HepG2 (cell line): ENCODE data around the gene RTN4RL2. TPM values are rescaled to one million over a fixed set of nuclear protein-coding genes. Genes with fewer than 3 reads are reported as not detected.

Experiments used
- ATAC-seq: fragments of 200-7000 bp; cut with Tn5 transposase; 3 replicates; pipeline ENCODE4 v1.9.1; 2020; ENCODE audit warnings: mild to moderate bottlenecking, moderate library complexity
- BruUV-seq: library from RNA; stranded (reverse); fragments of 400-500 nt; replicated peaks from 2 replicates; lab custom pipeline; 2021; lab: Mats Ljungman, UMichigan
- CTCF ChIA-PET: fragments of 300-600 bp; formaldehyde crosslinking; extraction: SDS; loops from one replicate; lab custom pipeline; 2021; ENCODE audit warnings: low total read pairs, inconsistent platforms, low intra/inter-chr PET ratio; lab: Yijun Ruan, JAX
- POLR2A ChIA-PET: fragments of 350-600 bp; sonication (Branson Sonifier 250); formaldehyde crosslinking; loops from one replicate; lab custom pipeline; 2020; ENCODE audit warnings: antibody characterized with exemption, inconsistent platforms; lab: Yijun Ruan, JAX
- DNase-seq: peaks from one replicate; pipeline ENCODE4 v3.0.0-alpha.2; 2015; ENCODE audit warnings: low spot score
- FAIRE-seq: peaks from 3 replicates; lab custom pipeline; 2011; peaks lifted over from hg19 to GRCh38; lab: Jason Lieb, UNC
- H2AFZ ChIP-seq: one replicate; pipeline ENCODE4 v1.6.1; 2011; ENCODE audit warnings: low read length, inconsistent platforms
- H3K27ac ChIP-seq: fragments of 300-600 bp; 3 replicates; pipeline ENCODE4 v1.8.0; 2011; ENCODE audit warnings: mixed run types, mild to moderate bottlenecking, mixed read lengths, low read length, inconsistent platforms; ENCODE audit not compliant: insufficient read depth; ENCODE audit errors: extremely low read length
- H3K27me3 ChIP-seq, 2 experiments: fragments of 200-600 bp in 1 of 2; 2 replicates in 1 of 2; 3 replicates in 1 of 2; pipeline versions ENCODE4 v1.6.0 to v1.8.0; 2011; ENCODE audit warnings: low read length in 2 of 2, mild to moderate bottlenecking in 2 of 2, moderate library complexity in 2 of 2, inconsistent platforms in 1 of 2; ENCODE audit not compliant: insufficient read depth in 2 of 2, control insufficient read depth in 1 of 2
- H3K36me3 ChIP-seq, 2 experiments: fragments of 200-600 bp in 1 of 2; replicated peaks in 1 of 2; 2 replicates in 1 of 2; 3 replicates in 1 of 2; pipeline versions ENCODE4 v1.5.1 to v1.8.0; 2011; ENCODE audit warnings: low read length in 2 of 2, inconsistent platforms in 1 of 2; ENCODE audit not compliant: insufficient read depth in 2 of 2, control insufficient read depth in 1 of 2
- H3K4me1 ChIP-seq: 2 replicates; pipeline ENCODE4 v1.5.1; 2012; ENCODE audit warnings: low read length, inconsistent platforms; ENCODE audit not compliant: insufficient read depth
- H3K4me2 ChIP-seq: 2 replicates; pipeline ENCODE4 v1.6.0; 2011; ENCODE audit warnings: low read depth, low read length, inconsistent platforms
- H3K4me3 ChIP-seq, 3 experiments: fragments of 200-600 bp in 1 of 3; sonication (generic), shearing (Covaris generic) in 1 of 3; replicated peaks in 1 of 3; 2 replicates each; pipeline ENCODE4 v1.5.1; 2011 to 2016; ENCODE audit warnings: low read length in 3 of 3, inconsistent platforms in 2 of 3, low read depth in 2 of 3, mild to moderate bottlenecking in 2 of 3, control low read depth in 1 of 3, mixed read lengths in 1 of 3; ENCODE audit not compliant: insufficient read depth in 1 of 3
- H3K79me2 ChIP-seq: one replicate; pipeline ENCODE4 v1.6.1; 2011; ENCODE audit warnings: low read length, inconsistent platforms; ENCODE audit not compliant: insufficient read depth
- H3K9ac ChIP-seq: 2 replicates; pipeline ENCODE4 v1.6.0; 2011; ENCODE audit warnings: mild to moderate bottlenecking, low read depth, low read length, inconsistent platforms; ENCODE audit not compliant: insufficient read depth
- H3K9me3 ChIP-seq: 2 replicates; pipeline ENCODE4 v1.5.1; 2012; ENCODE audit warnings: mild to moderate bottlenecking, low read length
- H4K20me1 ChIP-seq: 2 replicates; pipeline ENCODE4 v1.6.0; 2011; ENCODE audit warnings: inconsistent platforms, mild to moderate bottlenecking, low read length, moderate library complexity; ENCODE audit not compliant: insufficient read depth
- CHD4 ChIP-seq: fragments of 200-600 bp; sonication (generic); IDR thresholded peaks from 2 replicates; pipeline ENCODE4 v1.7.0; 2017; ENCODE audit warnings: mild to moderate bottlenecking, low read length, borderline replicate concordance
- GLMP ChIP-seq: sonication (generic); formaldehyde crosslinking; IDR thresholded peaks from 2 replicates; pipeline ENCODE4 v1.9.0; 2021; ENCODE audit warnings: missing genetic modification reagents, mild to moderate bottlenecking, borderline replicate concordance
- SP4 ChIP-seq: sonication (generic); formaldehyde crosslinking; IDR thresholded peaks from 2 replicates; pipeline ENCODE4 v1.8.1; 2023; ENCODE audit warnings: mild to moderate bottlenecking, missing genetic modification reagents
- THAP11 ChIP-seq: IDR thresholded peaks from 2 replicates; pipeline ENCODE4 v1.6.1; 2016; ENCODE audit warnings: missing biosample characterization, missing genetic modification reagents
- ZFP41 ChIP-seq: sonication (generic); formaldehyde crosslinking; IDR thresholded peaks from 2 replicates; pipeline ENCODE4 v1.4.0; 2020; ENCODE audit warnings: mild to moderate bottlenecking, missing genetic modification reagents, borderline replicate concordance
- ZNF619 ChIP-seq: sonication (generic); formaldehyde crosslinking; IDR thresholded peaks from 2 replicates; pipeline ENCODE4 v1.4.0; 2020; ENCODE audit warnings: mild to moderate bottlenecking, missing genetic modification reagents
- ZNF629 ChIP-seq: sonication (generic); formaldehyde crosslinking; conservative IDR thresholded peaks from 2 replicates; pipeline ENCODE4 v1.5.0; 2020; ENCODE audit warnings: missing genetic modification reagents
- ZNF720 ChIP-seq: sonication (generic); formaldehyde crosslinking; IDR thresholded peaks from 2 replicates; pipeline ENCODE4 v1.4.0; 2020; ENCODE audit warnings: missing genetic modification reagents
- WGBS: methylation state at CpG from one replicate; pipeline ENCODE4 v1.1.6; 2017; ENCODE audit warnings: low lambda C conversion rate; 5-methylcytosine and 5-hydroxymethylcytosine counted together
- in situ Hi-C: cut with HindIII; loops from 2 replicates; pipeline ENCODE4 v1.10.0; 2017; ENCODE audit warnings: low pct_unique_long_range_greater_than_20kb; ENCODE audit not compliant: extremely low pct_ligation_motif_present
- intact Hi-C: fragments of 100-400 bp; cut with micrococcal nuclease; formaldehyde crosslinking; loops from one replicate; pipeline ENCODE4 v1.10.0; 2022; ENCODE audit not compliant: unreplicated experiment
- polyA plus RNA-seq, 8 experiments: library from polyadenylated mRNA; depleted of rRNA in 3 of 8; stranded (reverse) in 7 of 8; unstranded in 1 of 8; fragments of >200 nt; fragmentation: Illumina TruSeq in 4 of 8; extraction: Trizol in 4 of 8; gene quantifications; 2 replicates each; pipeline versions ENCODE4 v1.2.1 to v1.2.3, GENCODE V29; 2011 to 2016; ENCODE audit warnings: low read depth in 4 of 8, missing spikeins in 1 of 8, mixed read lengths in 1 of 8; ENCODE audit not compliant: insufficient read depth in 1 of 8
- total RNA-seq, 5 experiments: library from RNA; depleted of rRNA; stranded (reverse); fragments of >200 nt; fragmentation: Illumina TruSeq; extraction: Trizol; gene quantifications; 2 replicates each; pipeline ENCODE4 v1.2.3, GENCODE V29; 2016; ENCODE audit warnings: low read depth in 1 of 5
- TF ChIP-seq, protein P1 (sequence below): sonication (generic); formaldehyde crosslinking; IDR thresholded peaks from 2 replicates; pipeline ENCODE4 v1.8.0; 2023; ENCODE audit warnings: mild to moderate bottlenecking, missing genetic modification reagents
- TF ChIP-seq, protein P2 (sequence below): sonication (generic); formaldehyde crosslinking; IDR thresholded peaks from 2 replicates; pipeline ENCODE4 v1.4.0; 2020; ENCODE audit warnings: low read depth, mild to moderate bottlenecking, missing genetic modification reagents

The RTN4RL2 gene
- total and polyA plus RNA-seq, 2 of the 13 experiments (the other 11 are each of a cell fraction or from before 2014, with no cell fraction given) = 1.3 to 4.3 TPM

- POLR2A ChIA-PET = interaction anchor here (1.1 to 3.1 kb wide), 5 partner anchors 17 to 162 kb away, joined by 3 to 104 read pairs (median 4); partner anchors contain the start of genes SLC43A1 and TIMM10
- in situ Hi-C loops (no loop called here), intact Hi-C loops (no loop called here)
- H2AFZ ChIP-seq = no peak overlapping the region
- no peaks in the 10 kb centered on the region for H3K27me3 ChIP-seq
- peaks cover 31% of the 10 kb centered on the region for H3K79me2 ChIP-seq
- TF ChIP-seq, protein P1, sequence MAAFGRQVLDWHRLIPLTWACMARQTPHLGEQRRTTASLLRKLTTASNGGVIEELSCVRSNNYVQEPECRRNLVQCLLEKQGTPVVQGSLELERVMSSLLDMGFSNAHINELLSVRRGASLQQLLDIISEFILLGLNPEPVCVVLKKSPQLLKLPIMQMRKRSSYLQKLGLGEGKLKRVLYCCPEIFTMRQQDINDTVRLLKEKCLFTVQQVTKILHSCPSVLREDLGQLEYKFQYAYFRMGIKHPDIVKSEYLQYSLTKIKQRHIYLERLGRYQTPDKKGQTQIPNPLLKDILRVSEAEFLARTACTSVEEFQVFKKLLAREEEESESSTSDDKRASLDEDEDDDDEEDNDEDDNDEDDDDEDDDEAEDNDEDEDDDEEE = 0 out of 2 replicates have a peak, but pooled peaks have one; percentile 50
- TF ChIP-seq ZNF720 (CRISPR knock-in tag) = no peak
- TF ChIP-seq ZNF629 = no peak
- no peak for TF ChIP-seq GLMP
- no peak for TF ChIP-seq ZFP41 (CRISPR knock-in tag)
- TF ChIP-seq ZNF619 = 0 out of 2 replicates have a peak, but pooled peaks have one; percentile 8
- no peak for TF ChIP-seq THAP11 (CRISPR knock-in tag)
- TF ChIP-seq, protein P2, sequence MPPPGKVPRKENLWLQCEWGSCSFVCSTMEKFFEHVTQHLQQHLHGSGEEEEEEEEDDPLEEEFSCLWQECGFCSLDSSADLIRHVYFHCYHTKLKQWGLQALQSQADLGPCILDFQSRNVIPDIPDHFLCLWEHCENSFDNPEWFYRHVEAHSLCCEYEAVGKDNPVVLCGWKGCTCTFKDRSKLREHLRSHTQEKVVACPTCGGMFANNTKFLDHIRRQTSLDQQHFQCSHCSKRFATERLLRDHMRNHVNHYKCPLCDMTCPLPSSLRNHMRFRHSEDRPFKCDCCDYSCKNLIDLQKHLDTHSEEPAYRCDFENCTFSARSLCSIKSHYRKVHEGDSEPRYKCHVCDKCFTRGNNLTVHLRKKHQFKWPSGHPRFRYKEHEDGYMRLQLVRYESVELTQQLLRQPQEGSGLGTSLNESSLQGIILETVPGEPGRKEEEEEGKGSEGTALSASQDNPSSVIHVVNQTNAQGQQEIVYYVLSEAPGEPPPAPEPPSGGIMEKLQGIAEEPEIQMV (CRISPR knock-in tag) = 0 out of 2 replicates have a peak, but pooled peaks have one; percentile 19
- TF ChIP-seq CHD4 = no peak
- 0 out of 2 replicates have a peak, but pooled peaks have one; percentile 37 for TF ChIP-seq SP4 (CRISPR knock-in tag)
- H3K36me3 ChIP-seq = peaks cover 19 to 59% of the 10 kb centered on the region in 2 experiments
- H3K9ac ChIP-seq = peak overlapping the region; percentile 23
- WGBS = 52% methylated on average over 6 of the region's 6 CpGs
- ATAC-seq (peak; percentile 2; the same call in 1 of the 3 replicates), DNase-seq (no peak), FAIRE-seq (no peak)
- H3K4me2 ChIP-seq = peak overlapping the region; percentile 72
- H4K20me1 ChIP-seq = peaks cover 2% of the 10 kb centered on the region
- H3K4me1 ChIP-seq = peaks cover 94% of the 10 kb centered on the region
- BruUV-seq = no TSS peak
- CTCF ChIA-PET = no interaction called here
- H3K4me3 ChIP-seq = no peak overlapping the region
- H3K9me3 ChIP-seq = no peaks in the 10 kb centered on the region
- peak overlapping the region; percentile 97 for H3K27ac ChIP-seq
Measured at GRCh38 chr11:57498540-57498939, 38.2 kb downstream of the RTN4RL2 start.
